ENCODE data around the gene ASCL1. TPM values are rescaled to one million over a fixed set of nuclear protein-coding genes. Genes with fewer than 3 reads are reported as not detected.

Gene ASCL1
- total RNA-seq, 2 experiments from 2014 or later, result not detected

- TF ChIP-seq, protein P1, sequence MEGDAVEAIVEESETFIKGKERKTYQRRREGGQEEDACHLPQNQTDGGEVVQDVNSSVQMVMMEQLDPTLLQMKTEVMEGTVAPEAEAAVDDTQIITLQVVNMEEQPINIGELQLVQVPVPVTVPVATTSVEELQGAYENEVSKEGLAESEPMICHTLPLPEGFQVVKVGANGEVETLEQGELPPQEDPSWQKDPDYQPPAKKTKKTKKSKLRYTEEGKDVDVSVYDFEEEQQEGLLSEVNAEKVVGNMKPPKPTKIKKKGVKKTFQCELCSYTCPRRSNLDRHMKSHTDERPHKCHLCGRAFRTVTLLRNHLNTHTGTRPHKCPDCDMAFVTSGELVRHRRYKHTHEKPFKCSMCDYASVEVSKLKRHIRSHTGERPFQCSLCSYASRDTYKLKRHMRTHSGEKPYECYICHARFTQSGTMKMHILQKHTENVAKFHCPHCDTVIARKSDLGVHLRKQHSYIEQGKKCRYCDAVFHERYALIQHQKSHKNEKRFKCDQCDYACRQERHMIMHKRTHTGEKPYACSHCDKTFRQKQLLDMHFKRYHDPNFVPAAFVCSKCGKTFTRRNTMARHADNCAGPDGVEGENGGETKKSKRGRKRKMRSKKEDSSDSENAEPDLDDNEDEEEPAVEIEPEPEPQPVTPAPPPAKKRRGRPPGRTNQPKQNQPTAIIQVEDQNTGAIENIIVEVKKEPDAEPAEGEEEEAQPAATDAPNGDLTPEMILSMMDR (IDR thresholded peaks at IDR 0.05), result no peak
- intact Hi-C loops (cut with micrococcal nuclease), result no loop called here
- Mint-ChIP-seq H3K4me1 (ENCODE audit: low read depth) (peaks cover 3% of the 10 kb centered on the region), H3K9me3 (no peaks in the 10 kb centered on the region), H3K27me3 (peaks cover 15% of the 10 kb centered on the region), H3K36me3 (ENCODE audit: low read depth) (no peaks in the 10 kb centered on the region), H3K4me3 (no peak overlapping the region), H3K27ac (no peak overlapping the region)
- ChIA-PET CTCF (no interaction called here), POLR2A (no interaction called here)
- ATAC-seq, result no peak
- DNase-seq, result no peak
Observed at GRCh38 chr12:102918840-102919239, 38.6 kb upstream of the ASCL1 start.

- CTCF ChIA-PET, result no interaction called here
- Mint-ChIP-seq H3K36me3 (ENCODE audit: low read depth) (no peaks in the 10 kb centered on the region), H3K9me3 (no peaks in the 10 kb centered on the region), H3K4me3 (no peak overlapping the region), H3K4me1 (ENCODE audit: low read depth) (peaks cover 3% of the 10 kb centered on the region), H3K27me3 (peaks cover 15% of the 10 kb centered on the region), H3K27ac (no peak overlapping the region)
- no peak for ATAC-seq
- POLR2A ChIA-PET, result no interaction called here
- TF ChIP-seq, protein P1 (IDR thresholded peaks at IDR 0.05), result no peak
- intact Hi-C loops (cut with micrococcal nuclease), result no loop called here
- no peak for DNase-seq
Observed at GRCh38 chr12:102920271-102920670, 37.2 kb upstream of the ASCL1 start.

DNA sequence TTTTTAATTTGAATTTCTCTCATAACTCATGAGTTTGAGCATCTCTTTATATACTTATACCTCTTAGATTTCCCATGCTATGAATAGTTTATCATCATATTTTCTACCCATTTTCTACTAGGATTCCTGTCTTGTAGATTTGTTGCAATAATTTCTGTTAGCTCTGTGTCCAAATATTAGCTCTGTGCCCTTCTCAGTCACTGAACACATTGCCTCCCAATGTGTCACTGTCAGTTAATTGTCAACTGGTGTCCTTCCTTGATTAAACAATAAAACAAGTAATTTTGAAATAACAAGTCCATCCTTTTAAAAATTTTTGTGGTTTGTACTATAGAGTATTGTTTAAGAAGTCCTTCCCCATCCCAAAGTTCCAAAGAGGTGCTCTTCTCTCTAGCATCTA, 36.2 kb upstream of the ASCL1 start:
- Mint-ChIP-seq H3K27me3 (peaks cover 22% of the 10 kb centered on the region), H3K9me3 (no peaks in the 10 kb centered on the region), H3K36me3 (ENCODE audit: low read depth) (no peaks in the 10 kb centered on the region), H3K4me3 (no peak overlapping the region), H3K27ac (no peak overlapping the region), H3K4me1 (ENCODE audit: low read depth) (peaks cover 3% of the 10 kb centered on the region)
- ATAC-seq (no peak), DNase-seq (no peak)
- intact Hi-C loops (cut with micrococcal nuclease), result no loop called here
- CTCF ChIA-PET, result no interaction called here
- POLR2A ChIA-PET, result no interaction called here
- TF ChIP-seq, protein P1 (IDR thresholded peaks at IDR 0.05), result no peak

- Mint-ChIP-seq H3K4me1 (ENCODE audit: low read depth) (no peaks in the 10 kb centered on the region), H3K4me3 (no peak overlapping the region)
Observed at GRCh38 chr12:102927220-102927619, 30.3 kb upstream of the ASCL1 start.

GRCh38 chr12:102933168-102933567, 24.3 kb upstream of the ASCL1 start:
- POLR2A ChIA-PET, result no interaction called here
- DNase-seq (no peak), ATAC-seq (no peak)
- CTCF ChIA-PET, result no interaction called here
- H3K4me1 Mint-ChIP-seq (ENCODE audit: low read depth), result no peaks in the 10 kb centered on the region
- H3K9me3 Mint-ChIP-seq, result no peaks in the 10 kb centered on the region
- intact Hi-C loops (cut with micrococcal nuclease), result no loop called here
- peaks cover 33% of the 10 kb centered on the region for H3K27me3 Mint-ChIP-seq
- TF ChIP-seq, protein P1 (IDR thresholded peaks at IDR 0.05), result no peak
- no peak overlapping the region for H3K4me3 Mint-ChIP-seq
- H3K27ac Mint-ChIP-seq, result no peak overlapping the region
- H3K36me3 Mint-ChIP-seq (ENCODE audit: low read depth), result no peaks in the 10 kb centered on the region

More at GRCh38 chr12:102927220-102927619, 30.3 kb upstream of the ASCL1 start:
- Mint-ChIP-seq H3K9me3 (no peaks in the 10 kb centered on the region), H3K27me3 (peaks cover 29% of the 10 kb centered on the region), H3K36me3 (ENCODE audit: low read depth) (no peaks in the 10 kb centered on the region), H3K27ac (no peak overlapping the region)
- TF ChIP-seq, protein P1 (IDR thresholded peaks at IDR 0.05), result no peak
- DNase-seq (no peak), ATAC-seq (no peak)
- POLR2A ChIA-PET, result no interaction called here
- CTCF ChIA-PET, result interaction anchor here (1.9 kb wide), 1 partner anchor 22 kb away, joined by 6 read pairs; no protein-coding TSS in a partner anchor
- intact Hi-C loops (cut with micrococcal nuclease), result no loop called here
